AG09309 (cell line): ENCODE measurements around the gene LAMA4.

Experiments used
- DNase-seq: peaks from one replicate; pipeline ENCODE4 v3.0.0-alpha.2; 2010; ENCODE audit warnings: low read depth
- H3K4me3 ChIP-seq: 2 replicates; pipeline ENCODE4 v1.5.1; 2011; ENCODE audit warnings: mild to moderate bottlenecking, low read depth, low read length, moderate library complexity; ENCODE audit not compliant: control insufficient read depth
- CTCF ChIP-seq: IDR thresholded peaks from 2 replicates; pipeline ENCODE4 v1.5.1; 2011; ENCODE audit warnings: mild to moderate bottlenecking, low read depth, low read length, inconsistent platforms; ENCODE audit not compliant: insufficient read depth, control insufficient read depth; ENCODE audit errors: missing control alignments

LAMA4 gene

GRCh38 chr6:112296122-112296521 lies 41.8 kb upstream of the LAMA4 start:
- H3K4me3 ChIP-seq = no peak overlapping the region
- TF ChIP-seq CTCF = peak; percentile 74
- no peak for DNase-seq

GRCh38 chr6:112291161-112291762 lies 36.9 kb upstream of the LAMA4 start:
- no peak overlapping the region for H3K4me3 ChIP-seq
- no peak for DNase-seq
- TF ChIP-seq CTCF = no peak

- TF ChIP-seq CTCF = no peak
- DNase-seq = peak; percentile 81
- no peak overlapping the region for H3K4me3 ChIP-seq
These were observed 34.7 kb upstream of the LAMA4 start for GRCh38 chr6:112289038-112289566.

GRCh38 chr6:112288475-112288874 lies 34.1 kb upstream of the LAMA4 start:
- DNase-seq = no peak
- TF ChIP-seq CTCF = no peak

GRCh38 chr6:112287577-112288225 lies 33.3 kb upstream of the LAMA4 start:
- no peak for TF ChIP-seq CTCF
- no peak for DNase-seq
- no peak overlapping the region for H3K4me3 ChIP-seq

More at GRCh38 chr6:112288475-112288874, 34.1 kb upstream of the LAMA4 start:
- no peak overlapping the region for H3K4me3 ChIP-seq

- TF ChIP-seq CTCF = no peak
- DNase-seq = no peak
- no peak overlapping the region for H3K4me3 ChIP-seq
These were observed 32.3 kb upstream of the LAMA4 start for GRCh38 chr6:112286500-112287144.
